Epithelial cell of proximal tubule (primary cell): ENCODE data around the gene NKIRAS1. TPM values are rescaled to one million over a fixed set of nuclear protein-coding genes. Genes with fewer than 3 reads are reported as not detected.

Experiments
- DNase-seq: peaks from one replicate; pipeline ENCODE4 v3.0.0-alpha.2; 2011; ENCODE audit warnings: low read depth
- H3K4me3 ChIP-seq: 2 replicates; pipeline ENCODE4 v1.5.1; 2011; ENCODE audit warnings: low read depth, mild to moderate bottlenecking, low read length
- total RNA-seq: library from RNA; depleted of rRNA; stranded (reverse); fragments of >200 nt; gene quantifications from 2 replicates; pipeline ENCODE4 v1.2.3, GENCODE V29; 2015
- TF ChIP-seq, protein P1 (sequence below): conservative IDR thresholded peaks from 2 replicates; pipeline ENCODE4 v1.5.1; 2012; ENCODE audit warnings: low read depth, mild to moderate bottlenecking, low read length

The NKIRAS1 gene
- total RNA-seq: 5.9 and 6.7 TPM in 2 replicates

DNA sequence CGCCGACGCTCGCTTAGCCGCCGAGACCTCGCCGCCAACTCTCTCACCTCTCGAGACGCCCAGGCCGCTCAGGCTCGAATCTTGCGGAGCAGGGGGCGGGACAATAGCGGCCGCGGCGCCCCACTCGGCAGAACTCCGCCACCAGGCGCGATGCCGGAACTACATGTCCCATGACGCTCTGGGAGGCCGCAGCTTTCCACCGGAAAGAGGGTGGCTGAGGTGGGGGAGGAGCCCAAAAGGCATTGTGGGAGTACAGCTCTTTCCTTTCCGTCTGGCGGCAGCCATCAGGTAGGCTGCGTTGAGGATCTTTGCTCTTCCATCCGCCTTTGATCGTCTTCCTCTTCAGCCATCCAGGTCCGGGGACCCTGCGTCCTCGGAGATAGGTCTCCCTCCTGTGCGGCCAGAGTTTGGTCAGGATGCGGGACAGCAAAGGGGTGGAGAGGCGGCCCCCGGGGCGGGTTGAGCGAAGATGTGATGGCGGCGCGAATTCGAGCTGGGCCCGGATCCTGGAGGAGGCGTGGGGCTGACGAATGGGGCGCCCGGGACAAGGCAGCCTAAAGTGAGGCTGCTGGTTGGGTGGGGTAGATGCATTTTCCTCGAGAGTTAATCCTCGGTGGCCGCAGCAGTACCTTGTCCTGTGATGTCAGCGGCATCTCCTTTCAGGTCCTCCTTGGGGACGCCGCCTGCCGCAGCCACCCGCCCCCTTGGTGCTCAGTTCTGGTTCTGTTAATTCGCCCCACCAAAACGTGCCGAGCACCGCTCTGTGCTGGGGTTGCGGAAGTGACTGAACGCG lies at the start of gene NKIRAS1, which contains the start of gene RPL15:
Gene NKIRAS1 (minus strand): TSS at position 105 of the 793 bp plus-strand sequence. CDS start 6,086 bp downstream, outside the sequence.
Gene RPL15 (plus strand): TSS at position 247 of the 793 bp plus-strand sequence. CDS start 728 bp downstream, outside the sequence.
- DNase-seq: no peak
- TF ChIP-seq, protein P1, sequence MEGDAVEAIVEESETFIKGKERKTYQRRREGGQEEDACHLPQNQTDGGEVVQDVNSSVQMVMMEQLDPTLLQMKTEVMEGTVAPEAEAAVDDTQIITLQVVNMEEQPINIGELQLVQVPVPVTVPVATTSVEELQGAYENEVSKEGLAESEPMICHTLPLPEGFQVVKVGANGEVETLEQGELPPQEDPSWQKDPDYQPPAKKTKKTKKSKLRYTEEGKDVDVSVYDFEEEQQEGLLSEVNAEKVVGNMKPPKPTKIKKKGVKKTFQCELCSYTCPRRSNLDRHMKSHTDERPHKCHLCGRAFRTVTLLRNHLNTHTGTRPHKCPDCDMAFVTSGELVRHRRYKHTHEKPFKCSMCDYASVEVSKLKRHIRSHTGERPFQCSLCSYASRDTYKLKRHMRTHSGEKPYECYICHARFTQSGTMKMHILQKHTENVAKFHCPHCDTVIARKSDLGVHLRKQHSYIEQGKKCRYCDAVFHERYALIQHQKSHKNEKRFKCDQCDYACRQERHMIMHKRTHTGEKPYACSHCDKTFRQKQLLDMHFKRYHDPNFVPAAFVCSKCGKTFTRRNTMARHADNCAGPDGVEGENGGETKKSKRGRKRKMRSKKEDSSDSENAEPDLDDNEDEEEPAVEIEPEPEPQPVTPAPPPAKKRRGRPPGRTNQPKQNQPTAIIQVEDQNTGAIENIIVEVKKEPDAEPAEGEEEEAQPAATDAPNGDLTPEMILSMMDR: peak; percentile 35
- H3K4me3 ChIP-seq: peak within 1 kb of the TSS; percentile 95

DNA sequence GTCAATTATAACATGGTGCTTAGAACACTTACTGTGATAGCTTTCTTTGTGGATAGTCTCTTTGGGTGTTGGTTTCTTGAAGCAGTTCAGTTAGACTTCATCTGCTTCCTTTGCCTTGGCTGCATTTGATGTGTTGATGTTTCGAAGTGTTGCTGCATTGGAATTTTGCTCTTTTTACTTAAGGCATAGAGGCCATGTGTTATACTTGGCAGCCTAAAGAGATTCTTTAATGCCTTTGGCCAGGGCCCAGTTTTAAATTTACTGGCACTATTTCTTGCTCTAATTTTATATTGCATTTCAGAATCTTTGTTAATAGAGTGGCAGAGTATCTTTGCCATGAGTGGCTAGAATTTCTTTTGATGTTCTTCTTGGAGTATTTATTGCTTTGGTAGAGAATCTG lies 49.5 kb upstream of the NKIRAS1 start:
- DNase-seq: no peak
- TF ChIP-seq, protein P1: no peak
- H3K4me3 ChIP-seq: no peak overlapping the region

DNA sequence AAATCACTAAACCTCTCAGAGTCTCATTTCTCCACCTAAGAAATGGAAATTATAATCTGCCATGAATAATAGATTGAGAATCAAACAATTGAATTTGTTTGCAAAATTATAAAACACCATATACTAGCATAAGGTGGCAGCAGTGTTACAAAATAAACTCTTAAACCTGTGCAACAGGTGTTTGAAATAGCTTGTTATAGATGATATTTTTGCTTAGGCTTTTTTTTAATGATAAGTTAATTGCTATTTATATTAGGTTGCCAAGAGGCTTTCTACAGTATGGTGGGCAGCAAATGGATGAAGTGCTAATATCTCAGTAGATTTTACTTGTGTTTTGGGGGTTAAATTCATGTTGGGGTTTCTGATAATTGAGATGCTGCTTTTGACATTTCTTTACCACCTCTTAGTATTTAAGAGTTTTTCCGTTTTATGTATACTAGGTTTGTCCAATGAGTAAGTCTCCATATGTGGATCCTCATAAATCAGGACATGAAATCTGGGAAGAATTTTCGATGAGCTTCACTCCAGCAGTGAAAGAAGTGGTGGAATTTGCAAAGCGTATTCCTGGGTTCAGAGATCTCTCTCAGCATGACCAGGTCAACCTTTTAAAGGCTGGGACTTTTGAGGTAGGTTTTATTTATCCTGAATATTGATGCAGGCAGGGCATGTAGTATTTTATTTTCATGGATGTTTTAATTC lies 47.9 kb upstream of the NKIRAS1 start:
- DNase-seq: no peak
- no peak overlapping the region for H3K4me3 ChIP-seq
- TF ChIP-seq, protein P1: no peak

DNA sequence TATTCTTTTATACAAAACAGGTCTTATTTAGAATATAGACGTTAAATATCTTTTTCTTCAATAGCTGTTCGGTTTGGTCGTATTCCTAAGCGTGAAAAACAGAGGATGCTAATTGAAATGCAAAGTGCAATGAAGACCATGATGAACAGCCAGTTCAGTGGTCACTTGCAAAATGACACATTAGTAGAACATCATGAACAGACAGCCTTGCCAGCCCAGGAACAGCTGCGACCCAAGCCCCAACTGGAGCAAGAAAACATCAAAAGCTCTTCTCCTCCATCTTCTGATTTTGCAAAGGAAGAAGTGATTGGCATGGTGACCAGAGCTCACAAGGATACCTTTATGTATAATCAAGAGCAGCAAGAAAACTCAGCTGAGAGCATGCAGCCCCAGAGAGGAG lies 45.1 kb upstream of the NKIRAS1 start:
- no peak overlapping the region for H3K4me3 ChIP-seq
- no peak for DNase-seq
- TF ChIP-seq, protein P1: no peak

DNA sequence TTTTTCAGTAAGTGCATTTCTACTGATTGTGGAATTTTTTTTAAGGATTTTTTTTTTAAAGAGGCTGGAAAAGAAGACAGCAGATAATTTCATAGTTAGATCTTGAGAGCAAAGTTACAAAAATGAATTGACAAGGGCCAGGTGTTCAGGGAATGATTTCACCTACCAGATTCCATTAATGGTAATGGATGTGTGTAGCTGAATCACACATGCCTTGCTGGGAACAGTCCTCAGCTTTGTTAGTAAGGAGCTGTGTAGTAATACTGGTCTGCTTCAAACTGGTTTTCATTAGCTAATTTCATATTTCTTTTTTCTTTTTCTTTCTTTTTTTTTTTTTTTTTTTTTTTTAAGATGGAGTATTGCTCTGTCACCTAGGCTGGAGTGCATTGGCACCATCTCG lies 44.3 kb upstream of the NKIRAS1 start:
- no peak overlapping the region for H3K4me3 ChIP-seq
- TF ChIP-seq, protein P1: no peak
- DNase-seq: no peak

DNA sequence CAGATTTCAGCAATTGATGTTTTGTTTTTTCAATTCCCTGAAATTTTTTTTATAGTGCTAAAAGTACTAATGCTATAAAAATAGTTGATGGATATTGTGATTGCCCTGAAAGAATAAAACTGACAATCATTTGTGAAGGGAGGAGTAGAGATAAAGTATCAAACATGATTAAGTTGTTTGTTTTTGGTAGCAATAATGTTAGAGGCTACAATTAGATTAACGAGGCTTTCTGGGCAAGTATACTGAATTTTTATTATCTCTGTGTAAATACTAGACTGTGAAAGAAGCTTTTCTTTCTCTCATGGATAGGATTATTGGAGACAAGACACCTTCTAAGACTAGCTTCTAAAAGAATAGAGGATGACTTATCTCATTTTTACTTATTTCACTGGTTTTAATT lies 43.9 kb upstream of the NKIRAS1 start:
- no peak overlapping the region for H3K4me3 ChIP-seq
- TF ChIP-seq, protein P1: no peak
- no peak for DNase-seq
